HG02759 (cell line): Measurements from ENCODE around the gene PSMC4.
"Not testable (repeated sequence)": the region's sequence is repeated elsewhere in the genome, so short reads cannot be mapped to it uniquely, and the experiment has no call there.

Experiments
- ATAC-seq: cut with Tn5 transposase; IDR thresholded peaks from one replicate; pipeline ENCODE4 v1.9.1; 2021; ENCODE audit warnings: mild to moderate bottlenecking, moderate library complexity; ENCODE audit not compliant: unreplicated experiment

Gene PSMC4

GRCh38 chr19:39943586-39943985, 27.4 kb upstream of the PSMC4 start:
- no peak for ATAC-seq

GRCh38 chr19:39946532-39946931, 24.4 kb upstream of the PSMC4 start:
- no peak for ATAC-seq

- no peak for ATAC-seq
These were observed 21.8 kb upstream of the PSMC4 start for GRCh38 chr19:39949026-39949747.

GRCh38 chr19:39951065-39951650, 19.8 kb upstream of the PSMC4 start:
- ATAC-seq = no peak

GRCh38 chr19:39951686-39952085, 19.3 kb upstream of the PSMC4 start:
- ATAC-seq = no peak

GRCh38 chr19:39953915-39954314, 17.1 kb upstream of the PSMC4 start:
- ATAC-seq = no peak

- ATAC-seq = not testable (repeated sequence)
These were observed 13.1 kb upstream of the PSMC4 start for GRCh38 chr19:39957886-39958285.

GRCh38 chr19:39958942-39959341, 12.0 kb upstream of the PSMC4 start:
- ATAC-seq = not testable (repeated sequence)

- ATAC-seq = not testable (repeated sequence)
These were observed 11.6 kb upstream of the PSMC4 start for GRCh38 chr19:39959407-39959806.

- no peak for ATAC-seq
These were observed 7.1 kb upstream of the PSMC4 start for GRCh38 chr19:39963898-39964297.

- no peak for ATAC-seq
These were observed 4.3 kb upstream of the PSMC4 start for GRCh38 chr19:39966617-39967016.

GRCh38 chr19:39967561-39967960, 3.4 kb upstream of the PSMC4 start:
- ATAC-seq = no peak

GRCh38 chr19:39968789-39969188, 2.2 kb upstream of the PSMC4 start:
- no peak for ATAC-seq

GRCh38 chr19:39969266-39969665, 1.7 kb upstream of the PSMC4 start:
- no peak for ATAC-seq

- ATAC-seq = no peak
These were observed 1.1 kb upstream of the PSMC4 start for GRCh38 chr19:39969681-39970424.

GRCh38 chr19:39970425-39970674, 615 bp upstream of the PSMC4 start:
- ATAC-seq = no peak

GRCh38 chr19:39971380-39972035, 543 bp downstream of the PSMC4 start:
- no peak for ATAC-seq

- no peak for ATAC-seq
These were observed 3.6 kb downstream of the PSMC4 start for GRCh38 chr19:39974377-39975155.

- ATAC-seq = no peak
These were observed 11.9 kb downstream of the PSMC4 start for GRCh38 chr19:39982883-39983282.

- no peak for ATAC-seq
These were observed 12.8 kb downstream of the PSMC4 start for GRCh38 chr19:39983695-39984300.

- ATAC-seq = no peak
These were observed 15.7 kb downstream of the PSMC4 start for GRCh38 chr19:39986643-39987042.
